Measurements from ENCODE around the gene SEPTIN12.
A peak's percentile ranks its signal among the peaks of the same experiment; 100 is the strongest.

Gene SEPTIN12

DNA sequence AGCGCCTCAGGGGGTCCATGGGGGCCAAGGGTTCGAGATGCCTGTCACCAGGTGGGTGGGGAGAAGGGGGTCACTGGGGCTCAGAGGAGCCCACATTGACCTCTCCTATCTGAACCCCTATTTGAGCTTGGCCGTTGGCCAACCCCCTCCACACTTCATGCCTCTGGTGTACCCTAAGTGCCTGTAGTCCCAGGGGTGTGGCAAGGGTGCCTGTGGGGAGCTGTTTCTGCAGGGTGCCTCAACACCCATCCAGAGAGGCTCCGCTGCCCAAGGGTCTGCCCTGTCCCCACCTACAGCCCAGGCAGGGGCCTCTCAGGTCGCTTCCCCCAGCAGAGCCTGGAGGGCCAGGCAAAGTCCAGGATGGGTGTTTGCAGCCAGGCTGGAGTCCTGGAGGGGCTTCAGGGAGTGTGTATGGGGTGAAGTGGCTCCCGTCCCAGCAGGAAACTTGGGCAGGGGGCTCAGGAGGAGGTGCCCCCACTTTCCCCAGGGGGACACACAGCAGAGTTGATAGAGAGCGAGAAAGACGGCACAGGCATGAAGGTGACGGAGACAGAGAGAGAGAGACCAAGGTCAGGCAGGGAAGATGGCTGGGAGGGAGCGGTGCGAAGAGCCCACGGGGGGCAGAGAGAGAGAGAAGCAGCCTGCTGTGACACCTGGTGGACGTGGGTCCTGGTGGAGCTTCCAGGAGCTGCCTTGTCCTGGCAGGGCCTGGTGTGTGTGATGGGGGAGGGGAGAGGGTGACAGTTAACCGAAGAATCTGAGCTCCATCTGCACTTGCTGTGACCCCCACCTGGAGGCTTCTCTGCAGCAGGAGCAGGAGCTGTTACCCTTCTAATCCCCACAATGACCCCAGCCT lies at the start of gene SEPTIN12:
Gene SEPTIN12 (minus strand): TSS at position 719 of the 856 bp plus-strand sequence. CDS start 700 bp downstream, at position 19.
- no peak for DNase-seq

DNA sequence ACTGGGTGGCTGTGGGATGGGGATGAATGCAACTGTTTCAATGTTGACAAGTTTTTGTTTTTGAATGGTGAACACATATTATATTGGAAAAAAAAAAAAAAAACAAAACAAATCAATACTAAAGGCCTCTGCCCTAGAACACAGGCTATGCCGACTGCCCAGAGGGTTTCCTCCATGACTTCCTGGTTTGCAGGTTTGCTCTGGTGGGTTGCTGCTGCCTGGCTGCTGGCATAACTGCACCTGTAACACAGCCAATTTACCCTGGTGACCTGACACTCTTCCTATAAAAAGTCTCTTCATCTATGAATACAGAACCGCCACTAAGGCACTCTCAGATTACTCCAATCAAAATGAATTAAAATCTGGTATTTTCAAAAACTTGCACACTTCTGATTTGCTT lies 48.6 kb upstream of the SEPTIN12 start:
- no peak for DNase-seq

GRCh38 chr16:4833584-4833983 lies 45.4 kb upstream of the SEPTIN12 start:
- no peak for DNase-seq

- no peak for DNase-seq
These were observed 44.7 kb upstream of the SEPTIN12 start for GRCh38 chr16:4832698-4833343.

- DNase-seq, result no peak
These were observed 43.5 kb upstream of the SEPTIN12 start for GRCh38 chr16:4831616-4832015.

DNA sequence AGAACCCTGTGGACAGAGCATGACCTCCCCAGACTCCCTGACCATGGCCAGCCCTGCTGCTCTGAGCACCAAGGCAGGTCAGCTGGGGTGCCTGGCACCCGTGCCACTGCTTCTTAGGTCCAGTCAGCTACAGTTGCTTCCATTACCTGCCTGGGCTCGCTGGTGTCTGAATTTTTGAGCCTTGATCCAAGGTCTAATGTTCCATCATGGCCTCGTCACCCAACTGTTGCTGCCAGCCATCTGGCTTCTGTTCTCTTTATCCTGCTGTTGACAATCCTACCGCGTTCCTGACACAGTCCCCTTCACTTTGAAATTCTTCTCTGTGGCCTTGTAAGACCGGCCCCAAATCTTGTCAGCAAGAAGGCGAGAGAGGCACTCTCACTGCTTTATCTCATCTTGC lies 42.3 kb upstream of the SEPTIN12 start:
- no peak for DNase-seq

- DNase-seq, result no peak
These were observed 40.6 kb upstream of the SEPTIN12 start for GRCh38 chr16:4828567-4829321.

- DNase-seq, result no peak
These were observed 38.8 kb upstream of the SEPTIN12 start for GRCh38 chr16:4826980-4827379.

GRCh38 chr16:4826526-4826925 lies 38.4 kb upstream of the SEPTIN12 start:
- no peak for DNase-seq

GRCh38 chr16:4825196-4825595 lies 37.1 kb upstream of the SEPTIN12 start:
- no peak for DNase-seq

GRCh38 chr16:4820652-4821051 lies 32.5 kb upstream of the SEPTIN12 start:
- no peak for DNase-seq

DNA sequence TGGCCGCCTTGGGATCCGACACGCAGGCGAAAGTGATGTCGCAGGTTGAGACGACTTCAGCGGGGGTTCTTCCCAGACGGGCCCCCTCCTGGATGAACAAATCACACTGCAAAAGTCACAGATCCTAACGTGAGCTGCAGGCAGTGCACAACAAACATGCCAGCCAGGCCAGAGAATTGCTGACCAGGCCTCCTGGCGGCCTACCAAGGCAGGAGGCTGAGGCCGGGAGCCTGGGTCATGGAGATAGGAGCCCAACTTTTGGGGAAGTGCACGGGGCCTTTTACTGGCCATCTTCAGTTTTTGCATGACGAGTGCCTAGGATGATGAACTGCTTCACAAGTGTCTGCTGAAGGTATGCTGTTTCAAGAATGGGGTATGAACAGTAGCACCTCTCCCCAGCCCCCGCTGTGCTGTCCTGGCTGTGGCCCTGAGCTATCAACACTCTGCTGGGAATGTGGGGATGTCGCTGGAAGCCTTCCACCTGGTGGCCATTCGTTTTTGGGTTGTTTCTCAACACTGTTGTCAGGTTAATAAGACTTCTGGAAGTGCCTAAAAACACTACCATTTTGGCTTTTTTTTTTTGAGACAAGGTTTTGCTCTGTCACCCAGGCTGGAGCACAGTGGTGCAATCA lies 26.5 kb upstream of the SEPTIN12 start:
- DNase-seq, result no peak

GRCh38 chr16:4814046-4814445 lies 25.9 kb upstream of the SEPTIN12 start:
- DNase-seq, result no peak

- DNase-seq, result no peak
These were observed 25.3 kb upstream of the SEPTIN12 start for GRCh38 chr16:4813251-4814003.

DNA sequence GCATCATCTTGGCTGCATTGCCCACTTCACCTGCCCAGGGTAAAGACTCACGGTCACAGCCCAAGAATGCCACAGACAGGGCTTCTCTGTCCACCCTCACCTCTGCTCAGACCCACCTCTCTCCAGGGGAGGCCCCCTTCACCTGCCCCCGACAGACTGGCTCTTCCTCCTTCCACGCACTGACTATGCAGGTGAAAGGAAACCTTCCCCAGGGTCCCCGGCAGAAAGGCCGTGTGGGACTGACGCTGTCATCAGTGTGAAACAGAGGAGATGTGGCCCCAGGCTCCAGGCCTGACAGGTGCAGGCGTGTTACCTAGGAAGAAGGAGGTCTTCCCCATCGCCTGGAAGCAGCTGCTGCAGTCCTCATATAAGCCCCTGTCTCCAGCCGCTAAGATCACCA lies 23.6 kb upstream of the SEPTIN12 start:
- no peak for DNase-seq

DNA sequence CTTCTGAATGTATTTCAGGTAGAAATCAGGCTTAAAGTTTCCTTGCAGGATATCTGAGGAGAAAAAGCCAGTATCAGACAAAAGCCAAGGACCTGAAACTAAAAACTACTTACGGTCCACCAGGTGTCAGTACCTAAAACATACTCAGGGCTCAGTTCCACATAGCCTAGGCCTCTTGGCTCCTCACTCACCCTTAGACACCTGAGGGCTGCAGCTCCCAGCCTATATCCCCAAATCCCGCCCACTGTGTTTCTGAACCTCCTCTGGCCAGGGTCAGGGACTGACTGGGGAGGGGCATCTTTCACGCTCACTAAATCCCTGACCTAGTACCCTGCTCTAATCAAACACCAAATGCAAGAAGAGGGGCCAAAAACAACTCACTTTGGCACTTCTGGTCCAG lies 23.1 kb upstream of the SEPTIN12 start:
- DNase-seq, result no peak

GRCh38 chr16:4806280-4806679 lies 18.1 kb upstream of the SEPTIN12 start:
- no peak for DNase-seq

- DNase-seq, result no peak
These were observed 17.1 kb upstream of the SEPTIN12 start for GRCh38 chr16:4805231-4805630.

DNA sequence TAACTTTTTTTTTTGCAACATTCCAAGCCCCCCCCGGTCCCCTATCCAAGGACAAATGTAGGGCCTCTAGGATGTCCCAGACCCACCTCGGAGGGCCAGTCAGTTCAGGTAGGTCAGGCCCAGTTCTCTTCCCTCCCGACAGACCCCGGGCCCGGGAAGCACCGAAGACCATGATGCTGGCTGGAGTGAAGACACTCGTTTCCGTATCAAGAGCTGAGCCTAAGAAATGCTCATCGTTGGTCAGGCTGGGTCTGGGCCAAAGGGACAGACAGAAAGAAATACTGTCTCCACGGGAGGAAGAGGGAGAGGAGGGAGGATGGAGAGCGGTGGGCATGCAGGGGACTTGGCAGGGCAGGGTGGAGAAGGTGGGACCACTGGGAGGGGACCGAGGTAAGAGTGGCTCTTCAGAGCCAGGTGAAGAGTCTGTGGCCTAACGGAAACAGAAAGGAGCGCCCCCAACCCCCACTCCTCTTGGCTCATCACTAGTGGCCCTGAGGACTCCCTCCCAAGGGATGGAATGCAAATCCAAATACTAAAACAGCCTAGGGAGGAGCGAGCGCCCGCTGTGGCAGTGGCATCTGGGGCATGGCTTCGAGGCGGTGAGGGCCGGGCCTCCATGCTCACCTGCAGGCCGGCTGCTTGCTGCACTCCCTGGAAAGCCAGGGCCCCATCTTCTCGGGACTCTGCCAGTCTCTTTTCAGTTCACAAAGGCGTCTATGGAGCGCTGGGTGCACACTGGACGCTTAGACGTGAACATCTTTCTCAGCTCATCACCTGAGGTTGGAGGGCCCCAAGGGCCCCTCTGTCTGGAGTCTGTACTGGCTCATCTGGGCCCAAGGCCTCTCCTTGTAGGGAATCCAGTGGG lies 16.0 kb upstream of the SEPTIN12 start:
- no peak for DNase-seq

DNA sequence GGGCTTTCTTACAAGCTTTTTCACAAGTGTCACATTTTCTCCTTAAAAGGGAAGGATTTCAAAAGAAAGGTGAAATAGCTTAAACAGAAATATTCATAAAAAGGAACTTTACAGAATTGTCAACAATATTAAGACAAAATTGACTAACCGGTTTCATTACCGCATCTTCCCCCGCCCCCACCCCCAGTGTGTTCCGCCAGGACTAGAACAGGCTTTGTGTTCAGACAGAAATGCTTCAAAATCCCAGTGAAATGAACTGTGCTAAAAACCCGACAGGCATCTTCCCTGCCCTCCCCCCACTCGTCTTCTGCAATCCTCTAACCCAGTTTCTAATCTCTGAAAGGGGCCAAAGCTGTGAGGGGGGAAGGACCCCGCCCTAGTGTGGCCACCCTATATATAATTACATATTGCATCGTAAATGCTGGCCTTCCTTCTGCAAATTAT lies 15.3 kb upstream of the SEPTIN12 start:
- no peak for DNase-seq

- peak; percentile 89 for DNase-seq
These were observed 14.6 kb upstream of the SEPTIN12 start for GRCh38 chr16:4802659-4803287.

All from DMS79 treated with DMSO at 0.1 percent for 48 hours (cell line).